OCI-LY3 (cell line): ENCODE results near the gene LOXHD1.

ENCODE experiments used
- EZH2phosphoT487 ChIP-seq: fragments of 200-600 bp; shearing (Covaris generic); IDR thresholded peaks from 2 replicates; pipeline ENCODE4 v1.6.1; 2018; ENCODE audit warnings: antibody characterized with exemption, mixed run types, low read depth
- TF ChIP-seq, protein P1 (sequence below): fragments of 200-600, 300-600 bp; sonication (generic); IDR thresholded peaks from 2 replicates; pipeline ENCODE4 v1.5.1; 2014; ENCODE audit warnings: antibody characterized with exemption, low read length, low read depth

DNA sequence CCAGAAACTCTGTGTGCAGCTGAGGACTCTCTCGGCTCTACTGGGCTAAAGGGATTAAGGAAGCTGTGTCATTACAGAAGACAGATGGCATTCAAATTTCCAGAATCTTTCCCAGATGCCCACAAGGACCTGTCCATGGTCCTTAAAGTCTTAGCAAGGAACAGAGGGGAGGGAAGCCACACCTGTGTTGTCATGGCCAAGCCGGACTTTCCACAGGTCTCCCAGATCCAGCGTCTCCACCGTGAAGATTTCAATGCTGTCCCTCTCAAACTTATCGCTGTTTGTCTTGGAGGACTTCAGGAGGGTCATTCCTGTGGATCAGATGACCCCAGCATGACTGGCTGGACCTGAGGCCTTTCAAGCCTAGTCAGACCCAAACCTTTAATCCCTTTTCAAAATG is 114.5 kb downstream of the LOXHD1 start:
- TF ChIP-seq, protein P1, sequence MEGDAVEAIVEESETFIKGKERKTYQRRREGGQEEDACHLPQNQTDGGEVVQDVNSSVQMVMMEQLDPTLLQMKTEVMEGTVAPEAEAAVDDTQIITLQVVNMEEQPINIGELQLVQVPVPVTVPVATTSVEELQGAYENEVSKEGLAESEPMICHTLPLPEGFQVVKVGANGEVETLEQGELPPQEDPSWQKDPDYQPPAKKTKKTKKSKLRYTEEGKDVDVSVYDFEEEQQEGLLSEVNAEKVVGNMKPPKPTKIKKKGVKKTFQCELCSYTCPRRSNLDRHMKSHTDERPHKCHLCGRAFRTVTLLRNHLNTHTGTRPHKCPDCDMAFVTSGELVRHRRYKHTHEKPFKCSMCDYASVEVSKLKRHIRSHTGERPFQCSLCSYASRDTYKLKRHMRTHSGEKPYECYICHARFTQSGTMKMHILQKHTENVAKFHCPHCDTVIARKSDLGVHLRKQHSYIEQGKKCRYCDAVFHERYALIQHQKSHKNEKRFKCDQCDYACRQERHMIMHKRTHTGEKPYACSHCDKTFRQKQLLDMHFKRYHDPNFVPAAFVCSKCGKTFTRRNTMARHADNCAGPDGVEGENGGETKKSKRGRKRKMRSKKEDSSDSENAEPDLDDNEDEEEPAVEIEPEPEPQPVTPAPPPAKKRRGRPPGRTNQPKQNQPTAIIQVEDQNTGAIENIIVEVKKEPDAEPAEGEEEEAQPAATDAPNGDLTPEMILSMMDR: no peak
- no peak for TF ChIP-seq EZH2phosphoT487
